Erythroblast (primary cell): Measurements from ENCODE around the gene TRMT11.

ENCODE experiments used
- DNase-seq, 2 experiments: peaks; one replicate each; lab custom pipeline; 2025; lab: John Stamatoyannopoulos, UW
- GATA1 ChIP-seq: IDR thresholded peaks from 2 replicates; pipeline ENCODE4 v1.6.1; 2011; ENCODE audit warnings: low read depth, mild to moderate bottlenecking, control low read depth, low read length, moderate library complexity
- POLR2A ChIP-seq: IDR thresholded peaks from 2 replicates; pipeline ENCODE4 v1.6.1; 2011; ENCODE audit warnings: mild to moderate bottlenecking, low read length

Gene TRMT11

DNA sequence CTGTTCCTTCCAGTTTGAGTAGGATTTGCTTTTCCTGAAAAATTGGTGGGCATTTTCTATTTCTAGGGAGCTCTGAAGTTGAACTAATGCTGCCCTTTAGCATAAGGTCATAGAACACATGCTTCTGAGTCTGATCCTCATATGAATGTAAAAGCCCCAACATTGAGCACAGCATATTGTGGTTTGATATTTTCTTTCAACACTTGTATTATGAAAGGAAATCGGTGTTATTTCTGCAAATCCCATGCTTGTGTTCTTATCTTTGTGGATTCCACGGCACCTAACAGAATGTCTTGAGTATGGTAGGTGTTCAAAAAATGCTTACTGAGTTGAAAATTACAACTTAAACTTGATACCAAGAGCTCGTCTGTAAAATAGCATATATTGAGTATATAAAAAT, 85.8 kb downstream of the TRMT11 start:
- no peak for TF ChIP-seq POLR2A
- TF ChIP-seq GATA1, result no peak
- no peak for DNase-seq

DNA sequence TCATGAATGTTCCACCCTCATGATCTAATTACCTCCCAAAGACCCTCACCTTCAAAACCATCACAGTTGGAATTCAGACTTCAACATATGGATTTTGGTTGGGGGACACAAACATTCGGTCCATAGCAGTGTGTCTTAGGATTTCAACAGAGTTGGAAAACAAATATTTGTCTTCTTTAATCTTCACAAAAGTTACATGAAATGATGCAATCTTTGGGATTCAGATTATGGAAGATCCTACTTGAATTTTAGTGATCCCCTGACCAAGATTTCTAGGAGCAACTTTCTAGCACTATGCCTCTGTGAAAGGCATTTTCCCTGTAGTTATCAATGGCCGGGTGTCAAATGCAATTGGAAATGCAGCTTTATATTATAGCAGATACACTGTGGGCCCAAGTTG, 86.5 kb downstream of the TRMT11 start:
- TF ChIP-seq GATA1 (no peak), POLR2A (no peak)

DNA sequence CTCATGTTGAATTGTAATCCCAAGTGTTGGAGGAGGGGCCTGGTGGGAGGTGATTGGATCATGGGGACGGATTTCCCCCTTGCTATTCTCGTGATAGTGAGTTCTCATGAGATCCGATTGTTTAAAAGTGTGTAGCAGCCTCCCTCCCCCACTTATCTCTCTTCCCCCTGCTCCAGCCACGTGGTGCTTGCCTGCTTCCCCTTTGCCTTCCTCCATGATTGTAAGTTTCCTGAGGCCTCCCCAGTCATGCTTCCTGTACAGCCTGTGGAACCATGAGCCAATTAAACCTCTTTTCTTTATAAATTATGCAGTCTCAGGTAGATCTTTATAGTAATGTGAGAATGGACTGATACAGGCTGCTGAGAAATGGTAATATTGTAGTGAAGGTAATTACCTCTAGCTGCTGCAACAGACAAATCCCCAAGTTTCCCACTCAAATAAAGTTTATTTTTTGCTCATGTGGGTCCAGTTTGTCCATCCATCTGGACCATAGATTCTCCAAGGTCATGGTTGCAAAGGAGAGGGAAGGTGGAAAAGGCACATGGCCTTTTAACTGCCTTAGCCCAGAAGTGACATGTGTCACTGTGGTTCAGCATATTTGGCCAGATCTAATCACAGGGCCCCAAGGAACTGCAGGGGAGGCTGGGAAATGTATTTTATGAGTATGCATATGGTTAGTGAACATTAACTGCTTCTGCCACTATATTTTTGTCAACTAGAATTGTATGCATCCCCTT, 89.2 kb downstream of the TRMT11 start:
- TF ChIP-seq POLR2A (no peak), GATA1 (no peak)
- DNase-seq, result peak; percentile 28 to 53

More for the DNA sequence above, 86.5 kb downstream of the TRMT11 start:
- no peak for DNase-seq

DNA sequence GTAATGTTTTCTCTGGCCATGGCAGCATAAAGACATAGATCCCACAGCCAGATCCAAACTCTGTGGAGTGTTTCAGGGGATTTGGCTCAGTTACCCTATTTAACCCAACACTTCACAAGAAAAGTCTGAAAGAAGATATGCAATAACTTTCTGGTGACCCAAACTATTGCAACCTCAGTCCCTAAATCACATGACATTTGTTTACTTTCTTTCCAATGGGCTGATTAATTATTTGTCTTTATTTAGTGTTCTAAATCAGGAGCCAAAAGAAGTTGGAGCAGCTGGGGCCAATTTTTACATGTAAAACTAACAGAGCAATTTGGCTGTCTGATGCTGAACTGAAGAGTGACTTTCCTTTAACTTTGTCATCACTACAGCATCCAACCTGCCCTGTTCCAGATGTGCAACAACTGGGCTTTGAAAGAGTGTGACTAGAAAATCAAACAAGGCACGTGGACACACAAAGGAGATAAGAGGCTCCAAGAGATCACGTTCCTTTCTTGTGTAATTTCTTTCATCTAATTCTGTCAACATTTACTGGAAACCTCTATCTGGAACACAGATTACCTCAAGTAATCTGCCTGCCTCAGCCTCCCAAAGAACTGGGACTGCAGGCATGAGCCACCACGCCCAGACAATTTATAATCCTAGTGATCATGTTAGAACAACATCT, 90.8 kb downstream of the TRMT11 start:
- peak; percentile 43 to 53 for DNase-seq
- TF ChIP-seq GATA1, result no peak
- TF ChIP-seq POLR2A, result no peak

DNA sequence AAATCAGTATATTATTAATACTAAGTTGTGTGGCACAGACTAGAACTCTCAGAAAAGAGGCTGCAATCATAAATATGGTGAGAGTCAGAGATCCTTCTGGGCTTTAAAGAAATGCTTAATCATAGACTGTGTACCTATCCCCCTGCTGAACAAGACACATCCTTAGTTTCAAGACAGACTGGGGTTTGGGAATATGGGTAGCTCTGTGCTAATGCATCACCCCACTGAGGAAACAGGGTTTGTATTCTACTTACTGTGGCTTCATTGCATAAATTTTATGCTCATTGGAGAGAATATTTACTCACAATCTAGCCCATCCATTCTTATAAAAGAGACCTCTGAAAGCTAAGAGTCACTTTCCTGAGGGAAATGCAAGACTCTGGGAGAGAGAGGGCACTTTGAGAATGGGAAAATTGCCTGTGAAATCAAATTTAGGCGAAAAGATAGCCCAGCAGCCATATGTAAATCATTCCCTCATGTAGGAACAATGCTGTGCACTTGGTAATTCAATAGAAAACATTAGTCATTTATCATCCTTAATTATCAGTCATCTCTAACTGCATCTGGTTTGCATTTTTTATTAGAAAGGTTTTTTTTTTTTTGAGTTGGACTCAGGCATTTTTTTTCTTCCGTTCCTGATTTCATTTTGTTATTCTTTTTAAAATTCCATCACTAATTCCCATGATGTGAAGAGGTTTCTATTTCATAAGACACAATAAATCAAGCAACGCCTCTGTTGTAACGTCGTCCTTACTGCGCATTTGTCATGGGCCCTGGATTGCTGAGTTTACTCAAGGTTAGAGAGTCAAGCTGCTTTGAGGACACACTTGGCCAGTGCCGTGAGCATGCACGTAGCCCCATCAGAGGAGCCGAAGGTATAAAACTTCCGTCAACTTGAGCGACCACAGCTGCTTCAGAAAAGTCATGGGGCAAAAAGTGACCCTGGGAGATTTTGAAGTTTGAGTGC, 91.8 kb downstream of the TRMT11 start:
- TF ChIP-seq POLR2A (no peak), GATA1 (no peak)
- DNase-seq, result no peak

DNA sequence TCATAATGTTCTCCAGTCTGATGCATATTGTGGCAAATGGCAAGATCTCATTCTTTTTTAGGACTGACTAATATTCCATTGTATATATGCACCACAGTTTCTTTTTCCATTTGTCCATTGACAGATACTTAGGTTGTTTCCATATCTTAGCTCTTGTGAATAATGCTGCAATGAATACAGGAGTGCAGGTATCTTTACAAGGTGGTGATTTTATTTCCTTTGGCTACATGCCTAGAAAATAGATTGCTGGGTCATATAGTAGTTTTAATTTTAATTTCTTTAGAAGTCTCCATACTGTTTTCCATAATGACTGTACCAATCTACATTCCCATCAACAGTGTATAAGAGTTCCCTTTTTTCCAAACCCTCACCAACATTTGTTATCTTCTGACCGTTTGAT, 97.5 kb downstream of the TRMT11 start:
- TF ChIP-seq POLR2A, result no peak
- no peak for TF ChIP-seq GATA1
- DNase-seq, result no peak

DNA sequence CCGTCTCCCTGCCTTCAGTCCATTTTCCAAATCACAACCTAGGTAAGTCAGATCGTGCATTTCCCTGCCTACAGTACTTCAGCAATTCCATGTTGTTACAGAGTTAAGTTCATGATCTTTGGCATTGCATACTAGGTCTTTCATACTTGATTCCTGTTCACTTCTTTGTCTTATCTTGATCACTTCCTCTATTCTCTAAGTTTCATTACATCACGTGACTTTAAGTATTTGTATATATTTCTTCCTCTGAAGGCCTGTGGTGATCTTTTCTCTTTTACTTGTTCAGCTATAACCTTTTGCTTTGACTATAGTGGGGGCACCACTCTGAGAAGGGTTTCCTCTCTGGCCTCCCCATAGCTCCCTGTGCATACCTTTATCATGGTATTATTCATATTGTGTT, 100.2 kb downstream of the TRMT11 start:
- DNase-seq, result no peak
- TF ChIP-seq POLR2A (no peak), GATA1 (no peak)
